Tibial nerve (tissue), 4 donors: ENCODE measurements around the gene SLC39A11. TPM values are rescaled to one million over a fixed set of nuclear protein-coding genes. Genes with fewer than 3 reads are reported as not detected.

Experiments used
- DNase-seq, 2 donors: peaks; one replicate each; pipeline ENCODE4 v3.0.0-alpha.2; 2019; ENCODE audit warnings: low spot score in 2 of 2
- H3K27ac ChIP-seq, 4 donors: fragments of 200-600 bp; sonication (generic) in 3 of 4; one replicate each; pipeline ENCODE4 v1.5.1; 2017 to 2019; ENCODE audit warnings: mild to moderate bottlenecking in 1 of 4
- H3K27me3 ChIP-seq, 2 donors: fragments of 200-600 bp; sonication (generic) in 1 of 2; one replicate each; pipeline versions ENCODE4 v1.5.1 to v1.6.0; 2017 to 2019
- H3K36me3 ChIP-seq, 3 donors: fragments of 200-600 bp; sonication (generic); one replicate each; pipeline ENCODE4 v1.5.1; 2018 to 2019
- H3K4me1 ChIP-seq, 4 donors: fragments of 200-600 bp; sonication (generic) in 3 of 4; one replicate each; pipeline ENCODE4 v1.5.1; 2017 to 2019
- H3K4me3 ChIP-seq, 4 donors: fragments of 200-600 bp; sonication (generic) in 3 of 4; one replicate each; pipeline ENCODE4 v1.5.1; 2017 to 2019; ENCODE audit warnings: mild to moderate bottlenecking in 1 of 4, moderate library complexity in 1 of 4
- H3K9me3 ChIP-seq, 4 donors: fragments of 200-600 bp; sonication (generic) in 3 of 4; one replicate each; pipeline ENCODE4 v1.5.1; 2017 to 2019
- EP300 ChIP-seq, 2 donors: sonication (generic); formaldehyde crosslinking; IDR thresholded peaks; one replicate each; pipeline ENCODE4 v1.6.1; 2017; ENCODE audit warnings: antibody characterized with exemption in 2 of 2, mild to moderate bottlenecking in 1 of 2
- POLR2A ChIP-seq, 2 donors: fragments of 450-650 bp; IDR thresholded peaks; one replicate each; pipeline ENCODE4 v1.6.1; 2017; ENCODE audit warnings: antibody characterized with exemption in 2 of 2, mild to moderate bottlenecking in 2 of 2, moderate library complexity in 2 of 2
- WGBS, 2 donors: methylation state at CpG; one replicate each; pipeline ENCODE4 v1.1.5; 2018; 5-methylcytosine and 5-hydroxymethylcytosine counted together
- total RNA-seq, 4 donors: library from RNA; depleted of rRNA; stranded (reverse); fragments of >200 nt; gene quantifications; one replicate each; pipeline ENCODE4 v1.1.0, GENCODE V29; 2016
- TF ChIP-seq, protein P1 (sequence below), 5 experiments: fragments of 200-600 bp in 3 of 5; fragments of 450-650 bp in 2 of 5; sonication (generic) in 3 of 5; IDR thresholded peaks; one replicate each; pipeline ENCODE4 v1.5.1; 2016 to 2019; ENCODE audit warnings: antibody characterized with exemption in 5 of 5, mild to moderate bottlenecking in 3 of 5, moderate library complexity in 2 of 5

The SLC39A11 gene
- total RNA-seq, 4 donors from 2014 or later = 19.9 to 48.4 (median 37.5) TPM

- Histone ChIP-seq H3K4me3 (no peak overlapping the region), H3K4me1 (no peaks in the 10 kb centered on the region), H3K36me3 (peaks cover 0 to 21% (median 0%) of the 10 kb centered on the region in 3 donors), H3K9me3 (no peaks in the 10 kb centered on the region), H3K27ac (no peak overlapping the region), H3K27me3 (no peaks in the 10 kb centered on the region)
- no peak for DNase-seq
- TF ChIP-seq POLR2A (IDR thresholded peaks at IDR 0.05) (no peak), EP300 (IDR thresholded peaks at IDR 0.05) (no peak)
- TF ChIP-seq, protein P1, sequence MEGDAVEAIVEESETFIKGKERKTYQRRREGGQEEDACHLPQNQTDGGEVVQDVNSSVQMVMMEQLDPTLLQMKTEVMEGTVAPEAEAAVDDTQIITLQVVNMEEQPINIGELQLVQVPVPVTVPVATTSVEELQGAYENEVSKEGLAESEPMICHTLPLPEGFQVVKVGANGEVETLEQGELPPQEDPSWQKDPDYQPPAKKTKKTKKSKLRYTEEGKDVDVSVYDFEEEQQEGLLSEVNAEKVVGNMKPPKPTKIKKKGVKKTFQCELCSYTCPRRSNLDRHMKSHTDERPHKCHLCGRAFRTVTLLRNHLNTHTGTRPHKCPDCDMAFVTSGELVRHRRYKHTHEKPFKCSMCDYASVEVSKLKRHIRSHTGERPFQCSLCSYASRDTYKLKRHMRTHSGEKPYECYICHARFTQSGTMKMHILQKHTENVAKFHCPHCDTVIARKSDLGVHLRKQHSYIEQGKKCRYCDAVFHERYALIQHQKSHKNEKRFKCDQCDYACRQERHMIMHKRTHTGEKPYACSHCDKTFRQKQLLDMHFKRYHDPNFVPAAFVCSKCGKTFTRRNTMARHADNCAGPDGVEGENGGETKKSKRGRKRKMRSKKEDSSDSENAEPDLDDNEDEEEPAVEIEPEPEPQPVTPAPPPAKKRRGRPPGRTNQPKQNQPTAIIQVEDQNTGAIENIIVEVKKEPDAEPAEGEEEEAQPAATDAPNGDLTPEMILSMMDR (IDR thresholded peaks at IDR 0.05) = no peak
- WGBS, 2 donors = 92% methylated on average over 8 of the region's 8 CpGs
Measured at GRCh38 chr17:72735592-72735991, 356.9 kb downstream of the SLC39A11 start.

DNA sequence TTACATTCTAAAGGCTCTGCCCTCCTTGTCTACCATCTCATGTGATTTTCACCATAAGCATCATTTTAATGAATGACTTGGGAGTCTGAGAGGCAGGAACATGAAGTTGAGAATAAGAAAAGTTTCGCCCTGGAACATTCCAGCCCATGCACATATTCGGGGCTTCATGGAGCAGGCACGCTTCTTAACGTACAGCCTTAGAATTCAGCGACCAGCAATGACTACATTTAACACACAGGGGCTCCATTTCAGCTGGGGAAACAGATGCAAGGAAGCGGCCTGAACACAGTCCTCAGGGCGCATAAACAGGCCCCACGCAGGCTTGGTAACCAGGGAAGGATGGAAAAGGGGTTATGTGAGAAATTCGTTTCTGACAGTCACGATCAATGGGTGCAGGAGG is 357.4 kb downstream of the SLC39A11 start:
- WGBS, 2 donors = 89 to 91% methylated on average over 10 of the region's 10 CpGs
- Histone ChIP-seq H3K36me3 (peaks cover 0 to 21% (median 0%) of the 10 kb centered on the region in 3 donors), H3K27ac (no peak overlapping the region), H3K4me1 (no peaks in the 10 kb centered on the region), H3K9me3 (no peaks in the 10 kb centered on the region), H3K4me3 (no peak overlapping the region), H3K27me3 (no peaks in the 10 kb centered on the region)
- DNase-seq = no peak
- no peak for TF ChIP-seq EP300 (IDR thresholded peaks at IDR 0.05)
- TF ChIP-seq, protein P1 (IDR thresholded peaks at IDR 0.05) = no peak
- no peak for TF ChIP-seq POLR2A (IDR thresholded peaks at IDR 0.05)

GRCh38 chr17:72734613-72735012 is 357.9 kb downstream of the SLC39A11 start:
- 71 to 72% methylated on average over 10 of the region's 10 CpGs for WGBS, 2 donors
- TF ChIP-seq EP300 (IDR thresholded peaks at IDR 0.05) (no peak), POLR2A (IDR thresholded peaks at IDR 0.05) (no peak)
- H3K27me3 ChIP-seq = no peaks in the 10 kb centered on the region
- no peak overlapping the region for H3K4me3 ChIP-seq
- no peaks in the 10 kb centered on the region for H3K9me3 ChIP-seq
- no peak for DNase-seq
- no peaks in the 10 kb centered on the region for H3K4me1 ChIP-seq
- H3K27ac ChIP-seq = no peak overlapping the region
- H3K36me3 ChIP-seq = peaks cover 0 to 21% (median 0%) of the 10 kb centered on the region in 3 donors

- 77 to 80% methylated on average over 3 of the region's 3 CpGs for WGBS, 2 donors
- Histone ChIP-seq H3K27me3 (no peaks in the 10 kb centered on the region), H3K4me1 (no peaks in the 10 kb centered on the region), H3K27ac (no peak overlapping the region), H3K4me3 (no peak overlapping the region), H3K9me3 (no peaks in the 10 kb centered on the region), H3K36me3 (peaks cover 0 to 21% (median 0%) of the 10 kb centered on the region in 3 donors)
- no peak for DNase-seq
- TF ChIP-seq, protein P1 (IDR thresholded peaks at IDR 0.05) = no peak
- TF ChIP-seq EP300 (IDR thresholded peaks at IDR 0.05) (no peak), POLR2A (IDR thresholded peaks at IDR 0.05) (no peak)
Measured at GRCh38 chr17:72733619-72734282, 358.7 kb downstream of the SLC39A11 start.

- H3K27me3 ChIP-seq = no peaks in the 10 kb centered on the region
- H3K4me3 ChIP-seq = no peak overlapping the region
- WGBS, 2 donors = 88 to 92% methylated on average over 8 of the region's 8 CpGs
- no peak overlapping the region for H3K27ac ChIP-seq
- H3K9me3 ChIP-seq = no peaks in the 10 kb centered on the region
- TF ChIP-seq POLR2A (IDR thresholded peaks at IDR 0.05) = no peak
- no peak for TF ChIP-seq EP300 (IDR thresholded peaks at IDR 0.05)
- DNase-seq = no peak
- H3K36me3 ChIP-seq = peaks cover 0 to 21% (median 0%) of the 10 kb centered on the region in 3 donors
- no peaks in the 10 kb centered on the region for H3K4me1 ChIP-seq
Measured at GRCh38 chr17:72732893-72733618, 359.4 kb downstream of the SLC39A11 start.

GRCh38 chr17:72730077-72730476 is 362.4 kb downstream of the SLC39A11 start:
- no peak for DNase-seq
- no peaks in the 10 kb centered on the region for H3K27me3 ChIP-seq
- TF ChIP-seq POLR2A (IDR thresholded peaks at IDR 0.05) = no peak
- TF ChIP-seq, protein P1 (IDR thresholded peaks at IDR 0.05) = no peak
- TF ChIP-seq EP300 (IDR thresholded peaks at IDR 0.05) = no peak
- WGBS, 2 donors = 57 to 63% methylated on average over 7 of the region's 7 CpGs
- no peak overlapping the region for H3K27ac ChIP-seq
- peaks cover 0 to 5% (median 0%) of the 10 kb centered on the region in 4 donors for H3K4me1 ChIP-seq
- peaks cover 0 to 5% (median 0%) of the 10 kb centered on the region in 3 donors for H3K36me3 ChIP-seq
- no peak overlapping the region for H3K4me3 ChIP-seq
- no peaks in the 10 kb centered on the region for H3K9me3 ChIP-seq
